Upper lobe of right lung (tissue), 1 donor: ENCODE results near the gene SOX13. TPM values are rescaled to one million over a fixed set of nuclear protein-coding genes. Genes with fewer than 3 reads are reported as not detected.
A peak's percentile ranks its signal among the peaks of the same experiment; 100 is the strongest.

ENCODE experiments used
- ATAC-seq: fragments of 200-7000 bp; cut with Tn5 transposase; one replicate; pipeline ENCODE4 v1.9.1; 2020; ENCODE audit warnings: mild to moderate bottlenecking, moderate library complexity
- DNase-seq: peaks from one replicate; pipeline ENCODE4 v3.0.0-alpha.2; 2020
- H3K27ac ChIP-seq: fragments of 200-600 bp; one replicate; pipeline ENCODE4 v1.8.0; 2022
- H3K27me3 ChIP-seq: fragments of 200-600 bp; one replicate; pipeline ENCODE4 v1.8.0; 2022; ENCODE audit warnings: mild to moderate bottlenecking
- H3K36me3 ChIP-seq: fragments of 200-600 bp; one replicate; pipeline ENCODE4 v1.8.0; 2022
- H3K4me1 ChIP-seq: fragments of 200-600 bp; one replicate; pipeline ENCODE4 v1.8.0; 2022
- H3K4me3 ChIP-seq: fragments of 200-600 bp; one replicate; pipeline ENCODE4 v1.8.0; 2022; ENCODE audit warnings: mild to moderate bottlenecking
- H3K9me3 ChIP-seq: fragments of 200-600 bp; one replicate; pipeline ENCODE4 v1.8.0; 2022
- intact Hi-C: fragments of 100-400 bp; cut with DNase I; formaldehyde crosslinking; loops from one replicate; pipeline ENCODE4 v1.11.0; 2022
- total RNA-seq: library from RNA; stranded (reverse); fragmentation: NEBNext Ultra II Directional; extraction: Animal tissue kit (Norgen Biotek cat#: 25700); gene quantifications from one replicate; pipeline ENCODE4 v1.2.1, GENCODE V29; 2021
- TF ChIP-seq, protein P1 (sequence below): fragments of 200-600 bp; IDR thresholded peaks from one replicate; pipeline ENCODE4 v1.8.0; 2022; ENCODE audit warnings: antibody characterized with exemption
- donor health status: DM: no; HTN: yes; CAD: no; lungs with severe emphysema.

SOX13 gene
- total RNA-seq, 1 donor from 2014 or later = 76.3 TPM

GRCh38 chr1:204124639-204125038, 51.7 kb downstream of the SOX13 start:
- Histone ChIP-seq H3K36me3 (peaks cover 74% of the 10 kb centered on the region), H3K27me3 (no peaks in the 10 kb centered on the region), H3K27ac (no peak overlapping the region), H3K4me3 (no peak overlapping the region), H3K9me3 (no peaks in the 10 kb centered on the region), H3K4me1 (peaks cover 13% of the 10 kb centered on the region)
- DNase-seq (no peak), ATAC-seq (no peak)
- intact Hi-C loops = loop anchor here (5.0 kb wide), 1 partner anchor 47 kb away; no protein-coding TSS in a partner anchor
- TF ChIP-seq, protein P1, sequence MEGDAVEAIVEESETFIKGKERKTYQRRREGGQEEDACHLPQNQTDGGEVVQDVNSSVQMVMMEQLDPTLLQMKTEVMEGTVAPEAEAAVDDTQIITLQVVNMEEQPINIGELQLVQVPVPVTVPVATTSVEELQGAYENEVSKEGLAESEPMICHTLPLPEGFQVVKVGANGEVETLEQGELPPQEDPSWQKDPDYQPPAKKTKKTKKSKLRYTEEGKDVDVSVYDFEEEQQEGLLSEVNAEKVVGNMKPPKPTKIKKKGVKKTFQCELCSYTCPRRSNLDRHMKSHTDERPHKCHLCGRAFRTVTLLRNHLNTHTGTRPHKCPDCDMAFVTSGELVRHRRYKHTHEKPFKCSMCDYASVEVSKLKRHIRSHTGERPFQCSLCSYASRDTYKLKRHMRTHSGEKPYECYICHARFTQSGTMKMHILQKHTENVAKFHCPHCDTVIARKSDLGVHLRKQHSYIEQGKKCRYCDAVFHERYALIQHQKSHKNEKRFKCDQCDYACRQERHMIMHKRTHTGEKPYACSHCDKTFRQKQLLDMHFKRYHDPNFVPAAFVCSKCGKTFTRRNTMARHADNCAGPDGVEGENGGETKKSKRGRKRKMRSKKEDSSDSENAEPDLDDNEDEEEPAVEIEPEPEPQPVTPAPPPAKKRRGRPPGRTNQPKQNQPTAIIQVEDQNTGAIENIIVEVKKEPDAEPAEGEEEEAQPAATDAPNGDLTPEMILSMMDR = no peak

GRCh38 chr1:204125759-204126351, 52.9 kb downstream of the SOX13 start:
- intact Hi-C loops = loop anchor here (5.0 kb wide), 1 partner anchor 49 kb away; no protein-coding TSS in a partner anchor
- TF ChIP-seq, protein P1 = no peak
- peaks cover 62% of the 10 kb centered on the region for H3K36me3 ChIP-seq
- H3K4me3 ChIP-seq = no peak overlapping the region
- H3K9me3 ChIP-seq = no peaks in the 10 kb centered on the region
- DNase-seq (no peak), ATAC-seq (no peak)
- H3K27me3 ChIP-seq = no peaks in the 10 kb centered on the region
- peaks cover 13% of the 10 kb centered on the region for H3K4me1 ChIP-seq
- H3K27ac ChIP-seq = peak overlapping the region; percentile 51

- intact Hi-C loops = loop anchor here (5.0 kb wide), 1 partner anchor 49 kb away; no protein-coding TSS in a partner anchor
- Histone ChIP-seq H3K27ac (peak overlapping the region; percentile 51), H3K4me1 (peaks cover 13% of the 10 kb centered on the region), H3K27me3 (no peaks in the 10 kb centered on the region), H3K4me3 (no peak overlapping the region), H3K9me3 (no peaks in the 10 kb centered on the region), H3K36me3 (peaks cover 57% of the 10 kb centered on the region)
- TF ChIP-seq, protein P1 = no peak
- ATAC-seq (no peak), DNase-seq (no peak)
Observed at GRCh38 chr1:204126386-204126785, 53.5 kb downstream of the SOX13 start.

- Histone ChIP-seq H3K9me3 (no peaks in the 10 kb centered on the region), H3K27ac (peak overlapping the region; percentile 51), H3K4me3 (no peak overlapping the region), H3K36me3 (peaks cover 51% of the 10 kb centered on the region), H3K4me1 (peaks cover 13% of the 10 kb centered on the region), H3K27me3 (no peaks in the 10 kb centered on the region)
- intact Hi-C loops = loop anchor here (5.0 kb wide), 1 partner anchor 50 kb away; no protein-coding TSS in a partner anchor
- no peak for DNase-seq
- TF ChIP-seq, protein P1 = no peak
- no peak for ATAC-seq
Observed at GRCh38 chr1:204126956-204127355, 54.0 kb downstream of the SOX13 start.

DNA sequence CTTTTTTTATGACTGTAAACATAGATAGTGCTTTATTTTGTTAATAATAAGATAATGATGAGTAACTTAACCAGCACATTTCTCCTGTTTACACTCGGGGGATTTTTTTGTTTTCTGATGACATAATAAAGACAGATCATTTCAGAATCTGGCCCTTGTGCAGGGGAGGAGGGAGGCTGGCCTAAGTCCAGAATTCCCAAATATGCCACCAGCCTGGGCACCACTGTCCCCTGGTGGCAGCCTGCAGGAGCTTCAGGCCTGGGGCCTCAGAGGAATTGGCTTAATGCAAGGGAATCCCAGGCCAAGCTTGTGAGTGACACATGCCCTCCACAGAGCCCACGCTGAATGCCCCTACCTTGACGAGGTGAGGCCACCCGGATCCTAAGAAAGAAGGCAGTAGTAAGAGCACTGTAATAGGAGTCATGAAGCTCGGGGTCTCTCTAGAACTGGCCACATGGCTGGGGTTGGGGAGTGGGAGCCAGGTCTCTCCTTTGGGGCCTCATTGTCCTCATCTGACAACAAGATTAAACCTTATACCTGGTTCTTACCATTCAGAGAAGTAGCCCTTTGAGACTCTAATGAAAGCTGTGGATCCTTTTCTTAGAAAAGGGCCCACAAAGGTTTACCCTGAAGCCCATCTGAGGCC, 54.8 kb downstream of the SOX13 start:
- peaks cover 43% of the 10 kb centered on the region for H3K36me3 ChIP-seq
- H3K4me1 ChIP-seq = peaks cover 13% of the 10 kb centered on the region
- H3K9me3 ChIP-seq = no peaks in the 10 kb centered on the region
- no peaks in the 10 kb centered on the region for H3K27me3 ChIP-seq
- intact Hi-C loops = loop anchor here (2.0 to 5.0 kb wide), 2 partner anchors 50 to 257 kb away; no protein-coding TSS in a partner anchor
- no peak overlapping the region for H3K4me3 ChIP-seq
- H3K27ac ChIP-seq = no peak overlapping the region
- TF ChIP-seq, protein P1 = peak; percentile 95
- DNase-seq = peak; percentile 76
- peak; percentile 71 for ATAC-seq
